MCF 10A (cell line): ENCODE results near the gene CACYBP. TPM values are rescaled to one million over a fixed set of nuclear protein-coding genes. Genes with fewer than 3 reads are reported as not detected.

Source experiments
- BruUV-seq: library from RNA; stranded (reverse); fragments of 400-500 nt; replicated peaks from 2 replicates; lab custom pipeline; 2021; lab: Mats Ljungman, UMichigan
- CTCF ChIA-PET: fragments of 300-600 bp; sonication (Branson Sonifier 250); formaldehyde crosslinking; extraction: SDS; loops from one replicate; lab custom pipeline; 2021; ENCODE audit warnings: antibody characterized with exemption, inconsistent platforms; lab: Yijun Ruan, JAX
- POLR2A ChIA-PET: fragments of 300-600, 350-650 bp; sonication (Branson Sonifier 250); formaldehyde crosslinking; extraction: SDS; loops from one replicate; lab custom pipeline; 2020; ENCODE audit warnings: antibody characterized with exemption, inconsistent platforms; lab: Yijun Ruan, JAX
- DNase-seq: peaks from one replicate; pipeline ENCODE4 v3.0.0-alpha.2; 2018; ENCODE audit not compliant: unreplicated experiment
- H3K27ac Mint-ChIP-seq: one replicate; pipeline ENCODE4 v1.8.0; 2022; ENCODE audit warnings: mild to moderate bottlenecking, low read depth, mixed read lengths; ENCODE audit not compliant: unreplicated experiment
- H3K27me3 Mint-ChIP-seq: one replicate; pipeline ENCODE4 v1.8.0; 2022; ENCODE audit warnings: mixed read lengths; ENCODE audit not compliant: insufficient read depth, unreplicated experiment
- H3K36me3 Mint-ChIP-seq: one replicate; pipeline ENCODE4 v1.8.0; 2022; ENCODE audit warnings: mild to moderate bottlenecking, moderate library complexity, mixed read lengths; ENCODE audit not compliant: insufficient read depth, unreplicated experiment
- H3K4me1 Mint-ChIP-seq: one replicate; pipeline ENCODE4 v1.8.0; 2022; ENCODE audit warnings: mixed read lengths; ENCODE audit not compliant: insufficient read depth, unreplicated experiment
- H3K4me3 Mint-ChIP-seq: one replicate; pipeline ENCODE4 v1.8.0; 2022; ENCODE audit warnings: mild to moderate bottlenecking, moderate library complexity, mixed read lengths; ENCODE audit not compliant: unreplicated experiment
- H3K9me3 Mint-ChIP-seq: one replicate; pipeline ENCODE4 v1.8.0; 2022; ENCODE audit warnings: mixed read lengths; ENCODE audit not compliant: unreplicated experiment
- intact Hi-C: fragments of 100-400 bp; cut with micrococcal nuclease; formaldehyde crosslinking; loops from 2 replicates; pipeline ENCODE4 v1.14.1; 2022
- total RNA-seq: library from RNA; stranded (reverse); gene quantifications from 2 replicates; pipeline ENCODE4 v1.2.3, GENCODE V29; 2022
- TF ChIP-seq, protein P1 (sequence below): fragments of 200-600 bp; IDR thresholded peaks from one replicate; pipeline ENCODE4 v1.8.0; 2022; ENCODE audit warnings: antibody characterized with exemption, mild to moderate bottlenecking; ENCODE audit not compliant: unreplicated experiment

The CACYBP gene
- total RNA-seq, 1 experiment from 2014 or later, result 205 TPM

DNA sequence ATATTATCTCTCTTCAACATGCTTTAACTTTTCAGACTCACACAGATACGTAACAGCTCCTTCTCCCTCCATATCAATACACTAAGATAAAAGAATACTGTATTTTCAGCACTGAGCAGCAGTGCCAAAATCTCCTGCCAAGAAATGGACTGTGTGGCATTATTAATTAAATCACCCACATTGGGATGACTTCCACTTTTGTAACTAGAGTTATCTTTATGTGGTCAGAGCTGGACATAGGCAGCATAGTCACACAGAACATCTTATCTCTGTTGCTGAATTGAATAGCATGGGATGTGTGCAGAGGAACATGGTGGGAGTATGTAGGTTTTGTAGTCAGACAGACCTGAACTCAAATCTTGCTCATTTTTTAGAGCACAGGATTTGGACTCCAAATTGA, 41.4 kb upstream of the CACYBP start:
- Mint-ChIP-seq H3K4me1 (peaks cover under 1% of the 10 kb centered on the region), H3K27ac (no peak overlapping the region), H3K4me3 (no peak overlapping the region), H3K9me3 (no peaks in the 10 kb centered on the region), H3K27me3 (no peaks in the 10 kb centered on the region), H3K36me3 (no peaks in the 10 kb centered on the region)
- intact Hi-C loops, result no loop called here
- BruUV-seq, result no TSS peak
- TF ChIP-seq, protein P1, sequence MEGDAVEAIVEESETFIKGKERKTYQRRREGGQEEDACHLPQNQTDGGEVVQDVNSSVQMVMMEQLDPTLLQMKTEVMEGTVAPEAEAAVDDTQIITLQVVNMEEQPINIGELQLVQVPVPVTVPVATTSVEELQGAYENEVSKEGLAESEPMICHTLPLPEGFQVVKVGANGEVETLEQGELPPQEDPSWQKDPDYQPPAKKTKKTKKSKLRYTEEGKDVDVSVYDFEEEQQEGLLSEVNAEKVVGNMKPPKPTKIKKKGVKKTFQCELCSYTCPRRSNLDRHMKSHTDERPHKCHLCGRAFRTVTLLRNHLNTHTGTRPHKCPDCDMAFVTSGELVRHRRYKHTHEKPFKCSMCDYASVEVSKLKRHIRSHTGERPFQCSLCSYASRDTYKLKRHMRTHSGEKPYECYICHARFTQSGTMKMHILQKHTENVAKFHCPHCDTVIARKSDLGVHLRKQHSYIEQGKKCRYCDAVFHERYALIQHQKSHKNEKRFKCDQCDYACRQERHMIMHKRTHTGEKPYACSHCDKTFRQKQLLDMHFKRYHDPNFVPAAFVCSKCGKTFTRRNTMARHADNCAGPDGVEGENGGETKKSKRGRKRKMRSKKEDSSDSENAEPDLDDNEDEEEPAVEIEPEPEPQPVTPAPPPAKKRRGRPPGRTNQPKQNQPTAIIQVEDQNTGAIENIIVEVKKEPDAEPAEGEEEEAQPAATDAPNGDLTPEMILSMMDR, result no peak
- ChIA-PET POLR2A (interaction anchor here (0.6 to 0.7 kb wide), 2 partner anchors 64 to 168 kb away, joined by 3 read pairs; no protein-coding TSS in a partner anchor), CTCF (interaction anchor here (1.0 to 1.9 kb wide), 2 partner anchors 25 to 41 kb away, joined by 3 to 6 read pairs; no protein-coding TSS in a partner anchor)
- DNase-seq, result no peak

DNA sequence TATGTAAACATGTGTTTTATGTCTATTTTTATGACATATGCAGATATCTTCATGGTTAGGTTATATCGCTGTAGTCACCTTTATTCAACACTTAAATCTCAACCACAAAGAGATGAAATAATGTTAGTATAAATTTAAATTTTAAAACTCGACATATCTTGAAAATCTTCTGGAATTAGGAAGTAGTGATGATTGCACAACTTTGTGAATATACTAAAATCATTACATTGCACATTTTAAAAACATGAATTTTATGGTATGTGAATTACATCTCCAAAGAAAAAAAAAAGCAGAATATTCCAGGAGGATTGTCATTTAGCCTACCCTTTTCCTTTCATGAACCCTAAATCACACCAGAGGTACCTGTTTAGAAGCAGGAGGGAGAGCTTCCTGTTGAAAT, 39.4 kb upstream of the CACYBP start:
- Mint-ChIP-seq H3K27me3 (no peaks in the 10 kb centered on the region), H3K4me1 (peaks cover 19% of the 10 kb centered on the region), H3K27ac (no peak overlapping the region), H3K9me3 (no peaks in the 10 kb centered on the region), H3K4me3 (no peak overlapping the region), H3K36me3 (peaks cover 5% of the 10 kb centered on the region)
- intact Hi-C loops, result no loop called here
- no peak for DNase-seq
- ChIA-PET CTCF (no interaction called here), POLR2A (no interaction called here)
- BruUV-seq, result no TSS peak
- TF ChIP-seq, protein P1, result no peak

DNA sequence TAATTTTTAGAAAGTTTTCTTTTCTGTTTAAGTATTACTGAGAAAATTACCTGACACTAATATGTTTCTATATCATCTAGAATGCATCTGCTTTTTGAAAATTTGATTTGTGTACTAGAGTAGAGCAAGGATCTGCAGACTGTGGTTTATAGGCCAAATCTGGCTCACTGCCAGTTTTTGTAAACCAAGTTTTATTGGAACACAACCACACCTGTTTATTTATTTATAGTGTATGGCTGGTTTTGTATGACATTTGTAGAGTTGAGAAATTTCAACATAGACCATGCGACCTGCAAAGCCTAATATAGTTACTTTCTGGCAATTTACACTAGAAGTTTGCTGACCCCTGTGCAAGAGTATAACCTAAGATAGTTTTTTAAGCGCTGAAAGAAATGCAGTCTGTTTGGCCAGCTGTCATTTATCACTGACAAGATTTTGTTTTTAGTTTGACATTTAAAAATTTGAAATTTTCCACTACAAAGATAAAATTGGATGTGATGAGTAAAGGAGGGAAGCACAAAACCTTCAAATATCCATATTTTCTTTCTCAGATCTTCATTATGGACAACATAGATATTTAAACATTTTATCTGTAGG, 36.1 kb upstream of the CACYBP start:
- H3K27ac Mint-ChIP-seq, result peak overlapping the region; percentile 18
- CTCF ChIA-PET, result interaction anchor here (0.6 to 6.6 kb wide), 5 partner anchors 15 to 188 kb away, joined by 3 to 40 read pairs (median 5); no protein-coding TSS in a partner anchor

More for the DNA sequence above, 36.1 kb upstream of the CACYBP start:
- POLR2A ChIA-PET, result interaction anchor here (0.7 to 5.5 kb wide), 8 partner anchors 9 to 164 kb away, joined by 3 to 35 read pairs (median 4); partner anchors contain the start of gene CACYBP
- no TSS peak for BruUV-seq
- DNase-seq, result peak; percentile 57
- intact Hi-C loops, result no loop called here
- Mint-ChIP-seq H3K4me3 (no peak overlapping the region), H3K4me1 (peaks cover 20% of the 10 kb centered on the region), H3K36me3 (peaks cover 5% of the 10 kb centered on the region), H3K27me3 (no peaks in the 10 kb centered on the region), H3K9me3 (no peaks in the 10 kb centered on the region)
- TF ChIP-seq, protein P1, result no peak
